Stimulated activated naive B cell treated with anti-CD40 and anti-IgM and Interleukin-4, amounts not matched to agents 10 μg/mL and 1 μg/mL and 100 μg/mL, for 72 hours (primary cell): Measurements from ENCODE around the gene RAD51B.
A peak's percentile ranks its signal among the peaks of the same experiment; 100 is the strongest.

Source experiments
- ATAC-seq, 2 donors: fragments of 150-1000 bp; cut with Tn5 transposase; replicated peaks; 2 replicates each; pipeline ENCODE4 v1.10.0; 2021; ENCODE audit warnings: moderate library complexity in 1 of 2
- DNase-seq: peaks from one replicate; pipeline ENCODE4 v3.0.0; 2021
- H3K27ac Mint-ChIP-seq: one replicate; pipeline ENCODE4 v1.8.0; 2022; ENCODE audit warnings: mild to moderate bottlenecking, mixed read lengths
- H3K27me3 Mint-ChIP-seq, 2 donors: one replicate each; pipeline ENCODE4 v1.8.0; 2022; ENCODE audit warnings: mixed read lengths in 2 of 2
- H3K36me3 Mint-ChIP-seq, 2 donors: one replicate each; pipeline ENCODE4 v1.8.0; 2022; ENCODE audit warnings: mixed read lengths in 2 of 2, mild to moderate bottlenecking in 1 of 2
- H3K4me1 Mint-ChIP-seq, 2 donors: one replicate each; pipeline ENCODE4 v1.8.0; 2022; ENCODE audit warnings: mixed read lengths in 2 of 2, mild to moderate bottlenecking in 1 of 2
- H3K4me3 Mint-ChIP-seq, 2 donors: one replicate each; pipeline ENCODE4 v1.8.0; 2022; ENCODE audit warnings: mild to moderate bottlenecking in 2 of 2, mixed read lengths in 2 of 2, moderate library complexity in 1 of 2
- H3K9me3 Mint-ChIP-seq, 2 donors: one replicate each; pipeline ENCODE4 v1.8.0; 2022; ENCODE audit warnings: mixed read lengths in 2 of 2, mild to moderate bottlenecking in 1 of 2

Gene RAD51B

DNA sequence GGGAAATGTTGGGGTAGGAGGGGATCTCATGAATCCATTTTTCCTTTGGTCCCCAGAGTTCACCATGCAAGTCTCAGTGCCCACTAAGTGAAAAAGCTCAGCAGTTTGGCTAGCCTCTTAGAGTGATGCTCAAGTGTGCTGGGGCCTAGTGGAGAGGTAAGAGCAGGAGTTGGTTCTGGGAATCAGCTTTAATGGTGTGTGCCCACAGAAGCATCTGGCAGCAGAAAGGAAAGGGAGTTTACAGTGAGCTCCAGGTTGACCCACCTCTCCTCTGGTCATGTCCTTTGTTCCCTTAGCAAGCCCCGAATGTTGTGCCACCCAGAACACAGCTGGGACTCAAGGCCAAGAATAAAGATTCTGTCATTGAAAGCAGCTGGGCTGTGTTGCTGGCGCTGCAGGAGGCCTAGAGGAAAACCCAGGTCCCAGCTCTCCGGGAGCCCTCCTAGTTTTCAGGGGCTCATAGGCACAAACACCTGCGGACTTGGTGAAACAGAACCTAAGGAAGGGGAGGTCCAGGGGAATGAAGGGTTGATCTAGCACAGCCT lies 652.5 kb downstream of the RAD51B start:
- H3K36me3 Mint-ChIP-seq = peaks cover 23 to 32% of the 10 kb centered on the region in 2 donors
- peak overlapping the region in 1 of 2 donors; percentile 48 for H3K4me3 Mint-ChIP-seq
- peaks cover 0 to 3% of the 10 kb centered on the region in 2 donors for H3K9me3 Mint-ChIP-seq
- no peaks in the 10 kb centered on the region for H3K27me3 Mint-ChIP-seq
- peaks cover 62 to 89% of the 10 kb centered on the region in 2 donors for H3K4me1 Mint-ChIP-seq
- DNase-seq = no peak
- peak overlapping the region; percentile 97 for H3K27ac Mint-ChIP-seq
- ATAC-seq = no peak

DNA sequence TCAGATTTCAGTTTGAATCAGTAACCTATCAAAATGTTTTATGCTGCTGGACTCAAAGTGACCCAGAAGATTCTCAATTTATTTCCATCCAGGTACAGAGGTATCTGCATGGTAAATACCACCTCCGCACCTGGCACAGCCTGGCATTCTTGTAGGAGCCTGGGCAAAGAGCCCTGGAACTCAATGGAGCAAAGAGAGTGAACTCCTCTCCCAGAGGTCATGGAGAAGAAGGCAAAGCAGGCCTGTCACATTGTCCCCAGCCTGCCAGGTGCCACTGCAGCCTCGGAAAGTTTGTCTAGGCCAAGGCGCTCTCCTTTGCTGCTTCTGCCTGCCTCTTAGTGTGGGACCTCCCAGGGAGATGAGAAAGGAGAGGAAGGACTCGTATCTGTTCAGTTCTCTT lies 653.5 kb downstream of the RAD51B start:
- Mint-ChIP-seq H3K27ac (peak overlapping the region; percentile 79), H3K27me3 (no peaks in the 10 kb centered on the region), H3K36me3 (peaks cover 23 to 38% of the 10 kb centered on the region in 2 donors), H3K4me3 (no peak overlapping the region), H3K9me3 (peaks cover 0 to 3% of the 10 kb centered on the region in 2 donors), H3K4me1 (peaks cover 71 to 98% of the 10 kb centered on the region in 2 donors)
- ATAC-seq = no peak
- no peak for DNase-seq

DNA sequence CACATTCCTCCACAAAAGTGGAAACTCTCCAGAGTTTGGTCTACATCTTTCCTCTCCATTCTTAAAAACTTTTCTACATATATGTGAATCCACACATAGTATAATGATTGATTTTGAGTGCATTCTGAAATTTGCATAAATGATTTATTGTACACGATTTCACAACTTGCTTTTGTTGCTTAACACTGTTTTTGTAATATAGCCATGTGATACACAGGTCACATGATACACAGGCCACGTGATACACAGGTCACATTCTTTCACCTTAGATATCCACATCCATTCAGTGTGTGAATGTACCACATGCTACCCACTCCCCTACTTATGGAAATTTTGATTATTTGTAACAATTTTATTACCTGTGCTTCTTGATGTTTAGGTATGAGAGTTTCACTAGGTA lies 654.2 kb downstream of the RAD51B start:
- no peak for DNase-seq

DNA sequence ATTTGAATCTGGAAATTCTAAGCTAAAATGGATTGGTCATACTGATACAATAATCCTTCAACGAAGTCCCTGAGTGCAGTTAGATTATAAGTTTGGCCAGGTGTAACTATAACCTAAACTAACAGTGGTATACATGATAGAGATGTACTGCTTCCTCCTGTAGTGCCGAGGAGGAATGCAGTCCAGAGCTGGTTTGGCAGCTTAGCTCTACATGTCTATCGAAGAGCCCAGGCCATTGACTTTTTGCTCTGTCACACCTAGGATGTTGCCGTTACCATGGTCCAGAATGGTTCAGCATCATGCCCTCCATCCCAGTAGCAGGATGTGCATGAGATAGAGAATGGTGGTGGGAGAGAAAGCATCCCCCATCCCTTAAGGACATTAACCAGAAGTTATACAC lies 655.2 kb downstream of the RAD51B start:
- peaks cover 30 to 42% of the 10 kb centered on the region in 2 donors for H3K36me3 Mint-ChIP-seq
- H3K27ac Mint-ChIP-seq = peak overlapping the region; percentile 91
- no peak for DNase-seq
- peaks cover 0 to 3% of the 10 kb centered on the region in 2 donors for H3K9me3 Mint-ChIP-seq
- peaks cover 67 to 98% of the 10 kb centered on the region in 2 donors for H3K4me1 Mint-ChIP-seq
- no peak overlapping the region for H3K4me3 Mint-ChIP-seq
- no peaks in the 10 kb centered on the region for H3K27me3 Mint-ChIP-seq
- ATAC-seq = no peak

More for the DNA sequence above, 654.2 kb downstream of the RAD51B start:
- H3K9me3 Mint-ChIP-seq = peaks cover 0 to 3% of the 10 kb centered on the region in 2 donors
- peaks cover 69 to 98% of the 10 kb centered on the region in 2 donors for H3K4me1 Mint-ChIP-seq
- no peak for ATAC-seq
- no peak overlapping the region for H3K27ac Mint-ChIP-seq
- peaks cover 24 to 34% of the 10 kb centered on the region in 2 donors for H3K36me3 Mint-ChIP-seq
- no peak overlapping the region for H3K4me3 Mint-ChIP-seq
- no peaks in the 10 kb centered on the region for H3K27me3 Mint-ChIP-seq

DNA sequence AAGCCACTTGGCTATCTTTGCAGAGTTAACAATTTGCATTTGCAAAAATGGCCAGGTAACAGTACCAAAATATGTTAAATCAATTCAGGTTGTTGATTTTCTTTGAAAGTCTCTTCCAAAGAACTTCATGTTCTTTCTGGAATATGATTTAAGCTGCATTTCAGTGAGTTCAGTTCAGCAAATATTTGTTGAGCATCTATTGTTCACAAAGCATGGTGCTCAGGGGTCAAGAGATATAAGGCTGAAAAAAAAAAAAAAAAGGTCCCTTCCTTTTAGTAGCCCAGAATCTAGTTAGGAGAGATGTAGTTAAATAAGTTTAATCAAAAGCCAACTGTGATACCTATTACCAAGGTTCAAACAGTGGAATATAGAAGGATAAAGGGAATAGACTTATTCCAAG lies 656.2 kb downstream of the RAD51B start:
- H3K4me3 Mint-ChIP-seq = peak overlapping the region; percentile 5 to 25
- H3K27ac Mint-ChIP-seq = peak overlapping the region; percentile 97
- peaks cover 64 to 98% of the 10 kb centered on the region in 2 donors for H3K4me1 Mint-ChIP-seq
- H3K9me3 Mint-ChIP-seq = peaks cover 0 to 5% of the 10 kb centered on the region in 2 donors
- no peak for ATAC-seq
- peaks cover 33 to 49% of the 10 kb centered on the region in 2 donors for H3K36me3 Mint-ChIP-seq
- no peaks in the 10 kb centered on the region for H3K27me3 Mint-ChIP-seq
- DNase-seq = no peak

DNA sequence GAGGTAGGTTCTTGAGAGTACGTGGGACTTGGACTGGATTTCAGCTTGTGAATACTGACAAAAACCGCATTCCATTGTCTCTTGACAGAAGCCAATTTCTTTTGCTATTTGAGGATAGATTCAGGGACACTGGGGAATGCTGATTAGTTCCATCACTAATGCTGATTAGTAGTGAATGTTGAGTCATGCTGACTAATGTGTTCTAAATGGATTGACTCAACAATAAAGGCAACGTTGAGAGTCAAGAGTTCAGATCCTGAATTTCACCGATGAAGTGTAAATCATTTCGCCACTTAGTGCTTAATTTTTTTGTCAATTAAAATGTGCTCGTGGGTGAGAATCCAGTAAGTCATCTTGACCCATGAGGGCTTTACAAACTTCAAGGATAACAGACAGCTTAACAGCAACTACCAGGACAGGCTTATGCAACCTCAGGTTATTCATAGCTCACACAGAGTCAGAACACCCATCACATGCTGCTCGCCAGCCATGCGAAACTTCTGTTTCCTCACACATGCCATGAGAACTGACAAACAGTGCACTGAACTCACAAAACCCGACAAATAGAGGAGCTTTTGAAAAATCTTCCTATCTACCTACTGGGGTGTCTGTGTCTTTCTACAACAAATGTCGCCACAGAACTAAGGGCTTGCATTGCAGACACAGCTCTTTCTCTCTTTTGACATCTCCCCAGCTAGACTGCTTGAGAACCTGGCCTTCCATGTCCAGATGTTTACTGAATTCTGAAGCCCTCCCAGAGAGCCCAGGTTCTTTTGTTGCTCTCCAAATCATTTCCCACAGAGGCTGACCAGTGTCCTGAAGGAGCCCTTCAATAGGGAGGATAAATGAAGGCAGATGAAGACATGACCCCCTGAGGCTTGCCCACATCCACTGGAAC lies 656.9 kb downstream of the RAD51B start:
- Mint-ChIP-seq H3K27ac (peak overlapping the region; percentile 97), H3K36me3 (peaks cover 34 to 51% of the 10 kb centered on the region in 2 donors), H3K9me3 (peaks cover 0 to 5% of the 10 kb centered on the region in 2 donors), H3K4me3 (peak overlapping the region; percentile 25 to 42), H3K4me1 (peaks cover 63 to 98% of the 10 kb centered on the region in 2 donors), H3K27me3 (no peaks in the 10 kb centered on the region)
- ATAC-seq = peak; percentile 99
- DNase-seq = peak; percentile 69

DNA sequence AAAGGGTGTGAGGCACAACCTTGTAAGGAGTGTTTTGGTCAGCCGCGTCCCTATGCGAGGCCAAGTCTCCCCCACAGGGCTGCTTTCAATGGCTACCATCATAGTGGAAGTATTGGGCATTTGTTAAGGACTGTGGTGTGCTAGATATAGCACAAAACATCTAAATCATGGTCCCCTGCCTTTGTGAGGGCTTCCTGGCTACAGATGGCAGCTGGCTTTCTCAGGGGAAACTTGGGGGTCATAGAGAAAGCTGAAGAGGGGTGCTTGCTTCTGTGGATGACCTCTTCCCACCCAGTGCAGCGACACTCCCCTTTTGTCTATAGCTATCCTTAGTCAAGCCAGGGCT lies 657.5 kb downstream of the RAD51B start:
- Mint-ChIP-seq H3K27me3 (no peaks in the 10 kb centered on the region), H3K36me3 (peaks cover 30 to 51% of the 10 kb centered on the region in 2 donors), H3K27ac (peak overlapping the region; percentile 97), H3K4me1 (peaks cover 61 to 98% of the 10 kb centered on the region in 2 donors), H3K9me3 (peaks cover 0 to 5% of the 10 kb centered on the region in 2 donors), H3K4me3 (peak overlapping the region in 1 of 2 donors; percentile 42)
- peak in 1 of 2 donors; percentile 16 for ATAC-seq
- no peak for DNase-seq

DNA sequence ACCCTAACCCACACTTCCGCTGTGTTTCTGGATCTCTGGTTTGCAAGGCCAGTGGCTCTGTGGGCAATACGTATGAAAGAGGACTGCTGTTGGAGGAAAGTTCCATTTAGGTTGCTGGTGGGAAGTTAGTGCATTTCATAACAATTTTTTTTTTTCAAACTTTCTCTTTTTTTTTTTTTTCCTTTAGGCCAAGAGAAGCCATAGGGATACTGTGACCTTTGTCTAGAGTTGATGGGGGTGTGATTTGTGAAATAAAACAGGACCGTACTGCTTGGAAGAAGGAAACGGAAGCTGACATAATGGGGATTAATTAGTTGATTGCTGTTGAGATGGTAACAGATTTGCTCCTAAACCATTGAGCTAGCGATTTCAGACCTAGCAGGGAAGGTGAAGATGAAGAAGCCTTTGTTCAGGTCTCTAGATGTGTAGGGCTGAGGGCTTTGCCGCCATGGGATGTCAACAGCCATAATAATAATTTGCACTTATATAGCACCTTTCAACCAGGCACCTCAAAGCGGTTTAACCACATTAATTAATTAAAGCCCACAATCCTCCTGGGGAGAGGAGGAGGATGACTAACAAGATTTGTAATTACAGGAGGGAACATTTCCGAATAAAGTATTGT lies 658.0 kb downstream of the RAD51B start:
- Mint-ChIP-seq H3K4me1 (peaks cover 58 to 98% of the 10 kb centered on the region in 2 donors), H3K27me3 (no peaks in the 10 kb centered on the region), H3K36me3 (peaks cover 28 to 46% of the 10 kb centered on the region in 2 donors), H3K9me3 (peaks cover 0 to 5% of the 10 kb centered on the region in 2 donors), H3K27ac (peak overlapping the region; percentile 97), H3K4me3 (no peak overlapping the region)
- DNase-seq (no peak), ATAC-seq (no peak)

DNA sequence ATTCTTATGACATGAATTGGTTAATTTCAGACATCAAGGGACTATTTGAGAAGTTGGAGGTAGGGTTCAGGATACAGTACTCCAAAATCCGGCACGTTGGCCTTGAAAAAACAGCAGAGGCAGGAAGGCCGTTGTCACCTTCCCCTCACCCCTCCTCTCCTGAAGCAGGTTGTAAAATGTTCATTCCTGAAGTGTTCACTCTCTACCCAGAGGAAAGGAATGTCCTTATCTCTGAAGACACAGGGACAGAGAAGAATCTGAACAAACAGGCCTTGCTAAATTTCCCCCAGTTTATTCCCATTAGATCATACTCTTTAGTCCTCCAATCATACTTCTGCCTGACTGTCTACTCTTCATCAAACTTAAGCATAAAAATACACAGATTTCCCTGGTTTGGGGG lies 659.7 kb downstream of the RAD51B start:
- ATAC-seq (no peak), DNase-seq (no peak)
- Mint-ChIP-seq H3K4me3 (no peak overlapping the region), H3K9me3 (peaks cover 0 to 3% of the 10 kb centered on the region in 2 donors), H3K36me3 (peaks cover 26 to 35% of the 10 kb centered on the region in 2 donors), H3K4me1 (peaks cover 58 to 100% of the 10 kb centered on the region in 2 donors), H3K27ac (no peak overlapping the region), H3K27me3 (no peaks in the 10 kb centered on the region)

DNA sequence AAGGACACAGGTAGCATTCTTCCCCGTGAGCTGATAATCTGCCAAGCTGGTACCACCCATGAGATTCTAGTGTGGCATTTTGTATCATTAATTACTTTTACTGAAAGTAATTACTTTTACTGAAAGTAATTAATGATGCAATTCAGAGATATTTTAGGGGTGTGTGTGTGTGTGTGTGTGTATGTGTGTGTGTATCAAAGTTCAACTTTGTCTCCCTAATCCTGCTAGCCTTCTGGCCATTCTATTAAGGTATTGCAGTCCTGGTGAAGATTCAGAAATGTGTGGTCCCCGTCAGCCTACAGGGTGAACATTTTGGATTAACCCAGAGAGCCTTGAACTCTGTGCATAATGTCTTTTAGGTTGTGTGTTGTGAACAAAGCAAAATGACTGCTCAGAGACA lies 662.4 kb downstream of the RAD51B start:
- Mint-ChIP-seq H3K9me3 (peaks cover 0 to 2% of the 10 kb centered on the region in 2 donors), H3K4me1 (peaks cover 45 to 92% of the 10 kb centered on the region in 2 donors), H3K27ac (no peak overlapping the region)

DNA sequence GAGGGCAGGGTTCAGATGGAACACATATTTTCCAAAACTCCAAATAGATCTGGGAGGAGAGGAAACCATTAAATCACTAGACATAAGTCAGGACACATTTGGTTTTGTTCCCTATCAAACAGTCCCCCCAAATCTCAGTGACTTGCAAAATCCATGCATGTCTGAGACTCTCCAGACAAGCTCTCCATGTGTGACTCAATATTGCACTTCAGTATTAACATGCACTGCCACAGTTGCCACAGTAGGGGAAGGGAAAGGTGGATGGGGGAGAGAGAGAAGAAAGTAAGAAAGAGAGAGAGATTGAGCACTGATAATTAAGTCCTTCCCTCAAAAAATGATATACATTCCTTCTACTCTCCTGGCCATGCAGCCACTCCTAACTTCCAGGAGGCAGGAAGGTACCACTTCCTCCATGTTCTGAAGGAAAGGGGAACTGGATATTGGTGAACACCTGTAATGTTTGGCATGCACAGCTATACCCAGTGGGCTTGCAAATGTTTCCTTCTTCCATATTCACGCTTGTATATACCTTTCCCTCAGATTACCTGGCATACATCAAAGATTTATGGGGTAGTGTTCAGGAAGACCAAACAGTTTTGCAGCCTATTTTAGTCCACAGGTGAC lies 663.3 kb downstream of the RAD51B start:
- no peak for DNase-seq
- ATAC-seq = peak; percentile 54 to 76
- H3K27me3 Mint-ChIP-seq = no peaks in the 10 kb centered on the region
- H3K4me1 Mint-ChIP-seq = peaks cover 38 to 87% of the 10 kb centered on the region in 2 donors
- no peak overlapping the region for H3K4me3 Mint-ChIP-seq
- H3K9me3 Mint-ChIP-seq = peaks cover 0 to 2% of the 10 kb centered on the region in 2 donors
- H3K36me3 Mint-ChIP-seq = peaks cover 26 to 38% of the 10 kb centered on the region in 2 donors
- peak overlapping the region; percentile 20 for H3K27ac Mint-ChIP-seq

More for the DNA sequence above, 662.4 kb downstream of the RAD51B start:
- no peak overlapping the region for H3K4me3 Mint-ChIP-seq
- ATAC-seq (no peak), DNase-seq (no peak)
- H3K27me3 Mint-ChIP-seq = no peaks in the 10 kb centered on the region
- H3K36me3 Mint-ChIP-seq = peaks cover 26 to 43% of the 10 kb centered on the region in 2 donors

DNA sequence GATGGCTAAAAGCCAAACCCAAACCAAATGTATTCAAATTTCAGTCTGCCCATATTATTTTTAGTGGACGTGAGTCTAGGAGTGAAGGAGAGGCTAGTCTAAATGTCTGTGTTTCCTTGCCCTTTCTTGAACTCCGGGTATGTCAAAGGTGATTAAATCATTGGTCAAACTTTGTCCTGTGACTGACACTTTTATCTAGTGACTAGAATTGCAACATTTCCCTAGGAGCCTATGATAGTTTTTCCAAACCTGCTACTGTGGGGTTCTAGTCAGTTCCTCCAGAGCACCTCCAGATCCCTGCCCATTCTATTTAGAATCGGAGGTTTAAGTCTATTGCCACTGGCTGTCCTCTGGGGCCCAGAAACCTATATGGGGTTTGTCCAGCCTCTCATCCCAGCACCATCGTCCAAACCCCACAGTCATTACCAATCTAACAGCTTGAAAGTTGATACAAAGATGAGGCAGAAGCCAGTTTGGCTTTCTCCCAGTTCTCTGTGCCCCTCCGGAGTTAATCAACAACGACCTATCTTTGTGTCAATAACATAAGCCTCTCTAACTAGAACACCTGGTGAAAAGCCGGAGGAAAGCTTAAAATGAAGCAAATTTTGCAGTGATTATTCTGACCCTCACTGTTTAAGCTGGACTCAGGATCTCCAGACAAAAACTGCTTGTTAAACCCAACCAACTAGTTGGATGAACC lies 666.6 kb downstream of the RAD51B start:
- Mint-ChIP-seq H3K4me1 (peaks cover 36 to 69% of the 10 kb centered on the region in 2 donors), H3K4me3 (no peak overlapping the region), H3K9me3 (no peaks in the 10 kb centered on the region), H3K27me3 (no peaks in the 10 kb centered on the region), H3K36me3 (peaks cover 6 to 22% of the 10 kb centered on the region in 2 donors), H3K27ac (no peak overlapping the region)
- DNase-seq = no peak
- no peak for ATAC-seq

DNA sequence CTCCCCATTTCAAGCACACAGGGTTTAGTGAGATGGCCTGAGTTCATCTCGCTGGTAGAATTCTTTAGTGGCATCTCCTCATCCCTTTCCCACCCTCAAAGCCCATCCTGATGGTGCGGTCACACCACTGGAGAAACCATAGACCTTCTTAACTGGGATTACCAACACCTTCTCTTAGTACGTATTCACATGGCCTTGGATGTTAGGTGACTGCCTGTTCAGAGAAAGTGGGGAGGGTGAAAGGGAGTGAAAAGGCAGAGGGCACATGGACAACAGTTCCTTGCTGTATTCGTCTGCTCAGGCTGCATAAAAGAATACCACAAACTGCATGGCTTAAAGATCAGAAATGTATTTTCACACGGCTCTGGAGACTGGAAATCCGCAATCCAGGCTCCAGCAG lies 667.2 kb downstream of the RAD51B start:
- no peaks in the 10 kb centered on the region for H3K9me3 Mint-ChIP-seq
- peaks cover 32 to 67% of the 10 kb centered on the region in 2 donors for H3K4me1 Mint-ChIP-seq
- H3K27ac Mint-ChIP-seq = no peak overlapping the region
- H3K4me3 Mint-ChIP-seq = no peak overlapping the region
- no peaks in the 10 kb centered on the region for H3K27me3 Mint-ChIP-seq
- peaks cover 7 to 22% of the 10 kb centered on the region in 2 donors for H3K36me3 Mint-ChIP-seq
- no peak for ATAC-seq
- no peak for DNase-seq
